ENCODE data around the gene RIPK1.

The RIPK1 gene

DNA sequence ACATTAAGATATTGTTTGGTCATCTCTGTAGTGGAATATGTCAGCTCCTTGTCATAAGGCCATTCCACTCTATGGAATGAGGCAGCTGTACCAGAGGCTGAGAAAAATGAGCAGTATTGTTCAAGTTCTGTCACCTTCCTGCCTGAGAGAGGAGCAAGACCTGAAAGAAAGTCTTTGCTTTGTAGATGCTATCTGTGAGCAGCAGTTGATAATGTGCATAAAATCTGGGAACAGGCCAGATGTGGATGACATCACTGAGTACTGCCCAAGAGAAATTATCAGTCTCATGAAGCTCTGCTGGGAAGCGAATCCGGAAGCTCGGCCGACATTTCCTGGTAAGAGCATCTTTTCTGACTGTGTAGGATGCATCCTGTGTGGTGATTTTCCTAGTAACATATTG is 16.8 kb downstream of the RIPK1 start:
- DNase-seq (ENCODE audit: low spot score): no peak

DNA sequence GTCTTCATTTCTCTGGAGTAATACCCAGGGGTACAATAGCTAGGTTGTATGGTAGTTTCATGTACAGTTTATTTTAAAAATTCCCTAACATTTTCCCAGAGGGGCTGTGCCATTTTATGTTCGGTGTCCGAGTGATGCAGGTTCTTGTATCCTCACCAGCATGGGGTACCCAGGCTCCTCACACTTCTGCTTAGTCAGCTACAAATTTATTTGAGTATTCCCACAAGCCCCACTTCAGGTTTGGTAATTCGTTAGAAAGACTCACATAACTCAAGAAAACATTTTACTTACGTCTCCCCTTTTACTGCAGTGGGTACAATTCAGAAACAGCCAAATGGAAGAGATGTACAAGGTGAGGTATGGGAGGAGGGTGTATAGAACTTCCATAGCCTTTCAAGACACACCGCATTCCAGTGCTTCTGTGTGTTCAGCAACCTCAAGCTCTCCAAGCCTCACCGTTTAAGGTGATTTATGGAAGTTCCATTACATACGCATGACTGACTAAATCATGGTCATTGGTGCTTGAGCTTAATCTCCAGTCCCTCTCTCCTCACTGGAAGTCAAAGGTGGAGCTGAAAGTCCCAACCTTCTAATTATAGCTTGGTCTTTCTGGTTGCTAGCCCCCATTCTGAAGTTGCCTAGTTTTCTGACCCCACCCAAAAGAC is 18.1 kb downstream of the RIPK1 start:
- DNase-seq (ENCODE audit: low spot score): no peak

DNA sequence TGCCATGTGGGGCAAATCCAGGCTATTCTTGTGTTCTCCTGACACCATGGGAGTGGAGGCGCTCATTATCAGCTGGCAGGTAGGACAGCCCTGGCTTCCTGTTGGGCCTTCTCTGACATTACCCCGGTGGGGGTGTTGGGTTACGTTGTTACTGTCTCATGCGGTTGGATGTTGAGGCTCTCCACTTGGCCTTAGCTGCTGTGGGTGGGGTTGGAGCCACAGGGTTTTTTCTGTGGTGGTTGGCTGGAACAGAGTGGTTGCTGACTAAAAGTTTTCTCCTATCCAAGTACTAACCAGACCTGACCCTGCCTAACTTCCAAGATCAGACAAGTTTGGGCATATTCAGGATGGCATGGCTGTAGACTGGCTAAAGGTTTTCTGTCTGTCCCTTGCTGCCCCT is 20.2 kb downstream of the RIPK1 start:
- peak; percentile 64 for DNase-seq (ENCODE audit: low spot score)

DNA sequence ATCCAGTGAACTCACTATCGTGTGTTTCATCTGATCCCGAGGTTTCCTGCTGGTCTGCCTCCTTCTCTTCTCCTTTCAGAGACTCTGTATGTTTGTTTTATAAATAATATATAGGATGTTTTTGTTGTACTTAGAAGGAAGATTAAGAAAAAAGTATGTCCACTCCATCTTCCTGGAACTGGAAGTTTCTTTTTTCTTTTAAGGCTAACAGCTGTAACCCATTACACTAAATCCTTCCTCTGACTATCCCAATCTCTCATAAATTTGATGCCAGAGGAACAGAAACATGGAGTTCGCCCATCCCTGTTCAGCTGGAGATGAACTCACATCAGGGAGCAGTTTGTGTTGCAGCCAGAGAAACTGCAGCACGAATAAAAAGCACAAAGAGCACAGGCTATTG is 20.7 kb downstream of the RIPK1 start:
- peak; percentile 57 for DNase-seq (ENCODE audit: low spot score)

DNA sequence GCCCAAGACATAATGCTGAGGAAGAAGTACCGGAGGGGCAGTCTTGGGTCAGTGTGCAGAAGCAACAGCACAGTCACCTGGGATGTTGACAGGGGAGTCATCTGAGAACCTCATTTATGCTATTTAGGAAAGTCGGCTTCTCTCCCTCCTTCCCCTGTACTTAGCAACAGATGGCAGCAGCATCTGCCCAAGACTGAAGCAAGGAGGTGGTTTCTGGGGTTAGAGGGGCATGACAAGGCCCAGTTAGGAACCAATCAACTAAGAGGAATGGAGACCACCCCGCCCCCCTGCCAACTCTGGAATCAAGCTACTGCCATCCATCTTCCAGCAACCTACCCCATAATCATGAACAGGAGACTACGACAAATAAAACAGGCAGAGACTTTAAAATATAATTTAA is 21.7 kb downstream of the RIPK1 start:
- no peak for DNase-seq (ENCODE audit: low spot score)

DNA sequence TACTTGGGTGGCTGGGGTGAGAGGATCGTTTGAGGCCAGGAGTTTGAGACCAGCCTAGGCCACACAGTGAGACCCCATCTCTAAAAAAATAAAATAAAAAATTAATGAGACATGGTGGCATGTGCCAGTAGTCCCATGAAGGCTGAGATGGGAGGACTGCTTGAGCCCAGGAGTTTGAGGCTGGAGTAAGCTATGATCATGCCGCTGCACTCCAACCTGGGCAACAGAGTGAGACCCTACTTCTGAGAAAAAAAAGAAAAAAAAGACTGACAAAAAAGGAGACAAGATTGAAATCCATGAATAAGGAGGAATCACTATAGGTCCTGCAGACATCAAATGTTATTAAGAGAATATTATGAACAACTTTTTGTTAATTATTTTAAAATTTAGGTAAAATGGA is 26.5 kb downstream of the RIPK1 start:
- DNase-seq (ENCODE audit: low spot score): no peak

DNA sequence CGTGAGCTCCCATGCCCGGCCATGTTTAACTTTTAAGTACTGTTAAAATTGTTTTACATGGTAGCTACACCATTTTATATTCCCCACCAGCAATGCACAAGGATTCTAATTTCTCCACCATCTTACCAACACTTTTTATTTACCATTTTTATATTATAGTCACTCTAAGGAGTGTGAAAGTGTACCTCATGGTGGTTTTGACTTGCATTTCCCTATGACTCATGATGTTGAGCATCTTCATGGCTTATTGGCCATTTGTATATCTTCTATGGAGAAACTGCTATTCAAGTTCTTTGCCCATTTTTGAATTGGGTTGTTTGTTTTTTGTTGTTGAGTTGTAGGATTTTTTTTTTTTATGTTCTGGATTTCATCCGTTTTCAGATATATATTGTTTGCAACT is 34.6 kb downstream of the RIPK1 start:
- no peak for DNase-seq (ENCODE audit: low spot score)

DNA sequence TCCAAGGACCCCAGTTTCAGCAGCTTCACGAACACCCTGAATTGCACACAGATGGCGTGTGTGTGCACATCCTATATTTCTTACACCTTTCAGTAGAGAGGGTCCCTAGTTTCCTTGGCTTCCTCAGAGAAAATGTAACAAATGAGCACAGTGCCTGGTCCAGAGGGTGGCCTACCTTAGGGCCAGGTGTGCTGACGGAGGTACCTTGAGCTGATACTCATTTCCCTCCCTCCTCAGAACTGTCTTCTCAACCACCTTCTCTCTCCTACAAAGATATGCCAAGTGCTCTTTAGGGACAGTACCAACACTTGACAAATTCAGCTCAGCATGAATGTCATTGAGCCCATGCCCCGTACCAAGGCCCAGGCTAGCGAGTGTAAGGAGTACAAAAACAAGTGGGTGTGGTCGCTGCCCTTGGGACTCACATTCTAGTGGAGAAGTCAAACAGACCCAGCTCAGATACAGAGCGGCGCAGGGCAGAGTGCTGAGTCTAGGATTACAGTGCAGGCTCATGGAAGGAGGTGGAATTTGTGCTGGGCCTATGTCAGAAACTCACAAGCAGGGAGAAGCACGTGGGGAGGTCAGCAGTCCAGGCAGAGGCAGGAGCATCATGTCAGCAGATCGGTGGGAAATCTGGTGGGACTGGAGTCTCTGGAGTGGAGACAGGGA is 40.6 kb downstream of the RIPK1 start:
- no peak for DNase-seq (ENCODE audit: low spot score)

DNA sequence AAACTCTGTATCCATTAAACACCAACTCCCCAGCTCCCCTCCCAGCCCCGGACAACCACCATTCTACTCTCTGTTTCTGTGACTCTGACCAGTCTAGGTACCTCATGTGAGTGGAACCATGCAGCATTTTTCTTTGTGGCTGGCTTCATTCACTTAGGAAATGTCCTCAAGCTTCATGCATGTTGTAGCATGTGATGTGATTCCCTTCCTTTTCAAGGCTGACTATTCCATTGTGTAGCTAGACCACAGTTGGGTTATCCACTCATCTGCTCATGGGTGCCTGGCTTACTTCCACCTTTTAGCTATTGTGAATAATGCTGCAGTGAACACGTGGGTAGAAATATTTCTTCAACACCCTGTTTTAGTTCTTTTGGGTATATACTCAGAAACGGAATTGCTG is 41.5 kb downstream of the RIPK1 start:
- no peak for DNase-seq (ENCODE audit: low spot score)

DNA sequence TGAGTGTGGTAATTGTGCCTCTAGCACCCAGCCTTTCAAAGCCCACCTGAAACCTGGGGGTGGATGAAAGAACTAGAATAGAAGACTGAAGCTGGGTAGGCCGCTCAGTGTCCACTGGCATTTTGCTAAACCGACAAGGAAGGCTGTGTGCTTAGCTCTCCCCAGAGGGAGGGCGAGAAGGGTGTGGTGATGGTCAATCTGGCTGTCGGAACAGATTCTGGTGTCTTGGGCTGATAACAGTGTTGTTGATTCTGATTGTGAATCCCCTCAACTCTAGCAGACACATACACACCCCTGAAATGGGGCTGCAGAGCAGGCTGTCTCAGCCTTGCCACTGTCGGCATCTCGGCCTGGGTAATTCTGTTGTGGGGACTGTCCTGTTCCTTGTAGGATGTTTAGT is 46.1 kb downstream of the RIPK1 start:
- DNase-seq (ENCODE audit: low spot score): no peak

DNA sequence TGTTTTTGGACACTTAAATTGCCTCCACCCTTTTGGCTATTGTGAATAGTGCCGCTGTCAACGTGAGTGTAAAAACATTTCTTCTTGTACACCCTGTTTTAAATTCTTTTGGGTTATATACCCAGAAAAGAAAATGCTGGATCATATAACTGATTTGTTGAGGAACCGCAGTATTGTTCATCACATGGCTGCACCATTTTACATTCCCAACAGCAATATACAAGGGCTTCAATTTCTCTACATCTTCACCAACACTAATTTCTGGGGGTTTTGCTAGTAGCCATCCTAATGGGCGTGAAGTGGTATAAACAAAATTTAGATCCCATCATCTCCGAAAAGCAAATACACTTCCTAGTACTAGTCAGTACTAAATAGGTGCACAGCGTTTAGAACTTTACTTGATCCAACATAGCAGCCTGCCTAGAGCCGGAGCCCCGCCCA is 49.6 kb downstream of the RIPK1 start:
- no peak for DNase-seq (ENCODE audit: low spot score)

DNA sequence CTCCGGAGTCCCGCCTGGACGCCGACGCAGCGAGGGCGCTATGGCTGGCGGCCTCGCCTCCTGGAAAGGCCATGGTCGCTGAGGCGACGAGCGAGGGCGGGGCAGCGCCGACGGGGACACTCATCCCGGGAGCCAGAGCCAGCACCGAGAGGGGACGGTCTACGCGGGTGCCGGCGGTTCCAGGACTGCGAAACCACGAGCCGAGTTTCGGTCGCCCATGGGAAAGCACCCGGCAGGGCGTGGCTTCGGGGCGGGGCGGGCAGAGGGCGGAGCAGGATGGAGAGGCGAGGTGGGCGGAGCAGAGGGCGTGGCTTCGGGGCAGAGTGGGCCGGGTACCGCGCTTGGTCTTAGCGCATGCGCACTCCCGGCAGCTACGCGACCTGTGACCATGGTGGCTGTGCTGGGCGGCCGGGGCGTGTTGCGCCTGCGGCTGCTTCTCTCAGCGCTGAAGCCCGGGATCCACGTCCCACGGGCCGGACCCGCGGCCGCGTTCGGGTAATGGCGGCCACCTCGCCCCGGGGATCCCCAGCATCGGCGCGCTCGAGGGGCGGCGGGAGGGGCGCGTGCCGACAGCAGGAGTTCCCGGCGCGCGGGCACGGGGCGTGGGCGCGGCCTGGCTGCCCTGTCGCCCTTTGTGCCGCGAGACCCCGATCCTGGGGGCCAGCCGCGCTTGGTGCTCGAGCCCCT is 50.2 kb downstream of the RIPK1 start, which contains the start of gene BPHL:
BPHL (plus strand) TSS at position 359 of the 687 bp plus-strand sequence; CDS start at position 389, 30 bp downstream.
- peak; percentile 100 for DNase-seq (ENCODE audit: low spot score)

DNA sequence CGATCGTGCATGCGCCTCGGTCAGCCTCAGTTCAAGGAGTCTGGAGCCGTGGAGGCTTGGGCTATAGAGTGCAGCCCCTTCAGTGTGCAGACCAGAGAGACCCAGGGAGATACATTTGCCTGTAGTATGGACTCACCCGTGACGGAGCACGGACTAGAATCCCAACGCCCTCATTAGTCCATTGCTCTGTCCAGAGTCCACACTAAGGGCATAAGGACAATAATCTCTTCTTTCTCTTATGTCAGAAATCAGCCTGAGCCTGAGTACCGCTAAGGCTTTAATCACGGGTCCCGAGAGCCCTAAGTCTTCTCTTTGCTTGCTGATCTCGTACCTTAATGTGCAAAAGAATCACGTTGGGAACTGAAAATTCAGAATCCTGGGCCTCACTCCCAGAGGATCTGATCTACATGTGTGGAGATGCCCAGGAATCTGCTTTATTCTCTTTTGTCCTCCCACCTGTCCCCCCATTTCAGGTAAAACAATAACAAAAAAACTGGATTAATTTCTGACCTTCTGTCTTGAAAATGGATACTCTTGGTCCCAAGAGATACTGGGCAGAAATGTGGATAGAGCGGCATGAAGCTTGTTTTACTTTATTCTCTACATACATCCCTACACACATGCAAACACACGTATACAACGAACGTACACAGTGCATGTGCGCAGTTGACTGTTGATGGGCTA is 50.9 kb downstream of the RIPK1 start:
- DNase-seq (ENCODE audit: low spot score): no peak

DNA sequence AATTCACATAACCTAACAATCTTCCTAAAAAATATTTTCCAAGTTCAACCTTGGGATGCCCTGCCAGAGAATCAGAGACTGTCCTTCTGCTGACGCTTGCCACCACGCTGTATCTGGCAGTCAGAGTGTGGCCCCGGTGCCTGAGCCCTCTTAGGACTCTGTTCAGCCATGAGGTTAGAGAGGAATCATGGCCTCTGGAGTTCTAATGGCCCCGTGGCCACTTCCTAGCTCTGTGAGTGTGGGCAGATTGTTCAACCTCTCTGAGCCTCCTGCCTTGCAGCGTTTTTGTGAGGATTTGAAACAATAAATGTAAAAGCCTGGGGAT is 52.4 kb downstream of the RIPK1 start:
- DNase-seq (ENCODE audit: low spot score): no peak

DNA sequence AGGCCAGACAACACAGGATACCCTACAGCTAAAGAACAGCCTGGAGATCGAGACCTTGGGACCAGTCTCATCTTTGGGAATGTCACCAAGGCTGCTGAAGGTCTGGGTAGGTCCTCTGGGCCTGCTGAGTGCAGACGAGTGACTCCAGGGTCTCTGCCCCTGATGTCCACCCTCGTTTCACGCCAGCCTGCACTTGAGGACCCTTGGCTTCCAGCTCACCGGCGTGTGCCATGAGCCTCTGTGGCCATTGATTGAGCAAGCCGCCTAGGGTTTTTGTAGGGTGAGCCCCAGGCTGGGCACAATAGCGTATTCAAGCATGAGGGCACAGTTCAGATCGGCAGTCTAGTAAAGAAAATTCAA is 54.5 kb downstream of the RIPK1 start:
- no peak for DNase-seq (ENCODE audit: low spot score)

DNA sequence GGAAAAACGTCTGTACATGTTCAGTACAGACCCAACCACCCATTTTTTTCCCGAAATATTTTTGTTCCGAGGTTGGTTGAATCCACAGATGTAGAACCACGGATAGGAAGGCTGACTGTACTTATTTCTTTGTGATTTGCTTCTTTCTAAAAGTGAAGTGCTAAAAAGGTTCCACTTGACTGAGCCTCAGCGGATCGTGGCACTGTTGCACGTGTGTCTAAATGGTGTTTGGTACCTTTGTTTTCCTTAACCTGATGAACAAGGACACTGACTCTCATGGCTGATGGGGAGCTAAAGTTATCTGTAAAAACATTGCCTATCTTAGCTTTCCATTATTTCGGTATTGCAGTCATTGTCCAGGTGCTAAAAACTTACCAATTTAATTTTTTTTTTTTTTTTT is 56.4 kb downstream of the RIPK1 start:
- DNase-seq (ENCODE audit: low spot score): no peak

DNA sequence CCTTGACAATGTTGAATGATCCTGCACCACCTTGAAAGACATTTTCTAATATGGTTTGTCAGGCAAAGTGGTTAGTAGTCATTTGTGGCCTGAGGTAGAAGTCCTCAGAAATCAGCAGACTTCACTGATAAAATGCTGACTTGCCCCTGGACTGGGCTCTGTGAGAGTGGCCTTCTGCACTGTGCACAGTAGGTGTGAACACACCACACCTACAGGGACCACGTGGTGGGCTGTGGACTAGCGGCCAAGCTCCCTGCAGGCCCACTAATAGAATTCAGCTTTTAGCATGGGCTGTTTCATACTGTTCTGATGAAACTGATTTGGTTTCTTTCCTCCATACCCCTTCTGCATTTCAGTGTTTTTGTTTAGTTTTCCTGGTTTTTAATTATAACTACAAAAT is 57.5 kb downstream of the RIPK1 start:
- DNase-seq (ENCODE audit: low spot score): no peak

DNA sequence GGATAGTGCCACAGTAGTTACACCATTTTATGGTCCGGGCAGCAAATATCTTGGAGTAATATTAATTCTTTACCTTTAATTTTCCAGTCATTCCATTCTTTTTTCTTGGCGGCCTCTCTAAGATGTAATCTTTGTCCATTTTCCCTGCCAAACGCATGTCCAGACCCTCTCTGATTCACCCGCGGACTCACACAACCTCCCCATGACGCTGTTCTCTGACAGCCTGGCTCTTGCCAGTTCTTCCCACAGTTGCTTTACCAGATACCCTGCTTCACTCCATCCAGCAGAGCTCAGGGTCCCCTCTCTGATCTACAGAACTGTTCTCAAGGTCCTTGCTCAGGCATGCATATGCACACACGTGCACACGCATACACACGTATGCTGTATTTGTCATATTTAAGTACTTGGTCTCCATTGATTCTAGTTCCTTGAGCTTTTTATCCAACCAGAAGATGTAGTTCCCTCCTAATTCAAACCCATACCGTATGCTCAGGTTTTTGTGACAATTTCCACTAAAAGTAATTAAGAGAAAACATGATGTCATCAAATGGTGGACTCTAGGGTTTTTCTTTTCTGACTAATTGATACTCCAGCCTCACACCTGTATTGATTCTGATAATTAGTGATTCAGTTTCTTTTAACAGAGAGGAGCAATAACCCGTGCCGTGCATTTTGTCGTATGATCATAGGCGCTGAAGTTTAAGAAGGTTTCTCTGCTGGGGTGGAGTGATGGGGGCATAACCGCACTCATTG is 60.2 kb downstream of the RIPK1 start:
- no peak for DNase-seq (ENCODE audit: low spot score)

DNA sequence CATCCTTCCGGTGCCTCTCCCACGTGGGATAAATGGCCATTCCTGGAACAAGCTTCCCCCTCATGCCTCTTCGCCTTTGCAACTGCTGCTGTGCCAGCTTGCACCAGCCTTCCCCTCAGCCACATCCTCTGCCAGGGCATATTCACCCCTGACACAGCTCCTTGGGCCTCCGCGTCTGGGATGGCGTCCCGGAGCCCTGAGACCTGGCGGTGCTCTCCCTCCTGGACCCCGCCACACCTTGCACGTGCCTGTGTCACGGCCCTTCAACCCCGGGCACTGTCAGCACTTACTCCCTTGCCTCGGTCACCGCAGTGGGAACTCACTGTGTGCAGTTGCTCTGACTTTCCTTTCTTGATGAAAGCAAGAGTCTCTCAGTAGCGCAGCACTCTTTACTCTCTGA is 63.4 kb downstream of the RIPK1 start:
- DNase-seq (ENCODE audit: low spot score): no peak

DNA sequence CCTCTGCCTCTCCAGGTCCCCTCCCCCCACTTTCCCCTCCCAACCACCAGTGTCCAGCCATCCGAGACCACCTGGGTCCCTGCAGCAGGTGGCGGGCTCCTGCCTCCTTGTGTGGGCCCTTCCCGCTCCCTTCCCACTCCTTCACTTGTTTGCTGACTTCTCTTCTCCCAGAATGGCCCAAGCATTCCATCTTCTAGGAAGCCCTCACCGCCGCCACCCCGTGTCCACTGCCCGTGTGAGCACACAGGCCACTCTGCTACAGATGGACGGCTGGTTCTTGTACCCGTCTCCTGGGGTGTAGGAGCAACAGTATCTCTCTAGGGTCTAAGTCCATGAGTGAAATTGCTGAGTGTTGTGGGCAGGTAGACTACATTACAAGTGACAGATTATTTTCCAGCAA is 65.2 kb downstream of the RIPK1 start:
- DNase-seq (ENCODE audit: low spot score): no peak

DNA sequence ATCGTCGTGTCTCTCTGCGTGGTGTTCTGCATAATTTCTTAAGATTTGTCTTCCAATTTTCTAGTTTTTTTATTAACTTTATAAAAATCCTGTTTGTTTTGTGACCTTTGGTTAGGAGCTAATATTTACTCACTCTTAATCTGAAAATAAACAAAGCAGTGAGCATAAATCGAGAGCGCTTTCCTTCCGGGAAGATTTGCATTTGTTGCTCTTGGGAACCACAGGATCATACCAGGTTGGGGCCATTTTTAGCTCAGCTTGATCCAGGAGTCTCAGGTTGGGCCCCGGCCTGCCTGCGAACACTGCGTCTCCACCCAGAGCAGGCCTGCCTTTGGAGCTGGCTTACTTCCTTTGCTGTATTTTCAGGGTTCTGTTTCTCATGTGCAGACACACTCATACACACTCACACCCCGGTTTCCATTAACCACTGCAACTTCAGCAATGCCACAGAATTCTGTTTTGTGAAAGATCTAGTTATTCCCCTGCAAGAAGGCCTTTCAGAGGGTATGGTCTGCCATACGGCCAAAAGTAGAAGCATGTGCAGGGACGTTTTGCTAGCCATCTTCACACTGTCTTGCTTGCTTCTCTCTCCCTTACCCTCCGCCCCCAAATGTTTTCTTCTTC is 67.5 kb downstream of the RIPK1 start:
- no peak for DNase-seq (ENCODE audit: low spot score)

Data from GM03348 (cell line).